GM23338 (cell line): ENCODE data around the gene LNPEP. TPM values are rescaled to one million over a fixed set of nuclear protein-coding genes. Genes with fewer than 3 reads are reported as not detected.

Source experiments
- ATAC-seq: fragments of 200-7000 bp; cut with Tn5 transposase; 3 replicates; pipeline ENCODE4 v1.9.1; 2020
- DNase-seq: peaks from one replicate; pipeline ENCODE4 v3.0.0-alpha.2; 2015; ENCODE audit warnings: low spot score
- H2AFZ ChIP-seq: fragments of 200-600 bp; sonication (generic); 2 replicates; pipeline ENCODE4 v1.8.0; 2016; ENCODE audit warnings: antibody characterized with exemption, mild to moderate bottlenecking, moderate library complexity
- H3F3A ChIP-seq: fragments of 200-600 bp; sonication (generic); replicated peaks from 2 replicates; pipeline ENCODE4 v1.8.0; 2017; ENCODE audit warnings: antibody characterized with exemption, mixed run types, low read depth
- H3K27ac ChIP-seq: fragments of 200-600 bp; sonication (generic); 2 replicates; pipeline ENCODE4 v1.6.1; 2016; ENCODE audit warnings: low read depth
- H3K27me3 ChIP-seq: fragments of 200-600 bp; sonication (generic); 2 replicates; pipeline ENCODE4 v1.8.0; 2016; ENCODE audit warnings: mild to moderate bottlenecking, mixed run types, moderate library complexity; ENCODE audit not compliant: insufficient read depth
- H3K36me3 ChIP-seq: fragments of 200-600 bp; sonication (generic); 2 replicates; pipeline ENCODE4 v1.8.0; 2016; ENCODE audit warnings: mild to moderate bottlenecking; ENCODE audit not compliant: insufficient read depth
- H3K4me1 ChIP-seq: fragments of 200-600 bp; sonication (generic); 2 replicates; pipeline ENCODE4 v1.8.0; 2016; ENCODE audit warnings: mild to moderate bottlenecking, moderate library complexity; ENCODE audit not compliant: insufficient read depth
- H3K4me2 ChIP-seq: fragments of 200-600 bp; sonication (generic); 2 replicates; pipeline ENCODE4 v1.7.1; 2017; ENCODE audit warnings: mixed run types
- H3K4me3 ChIP-seq: fragments of 200-600 bp; sonication (generic); 2 replicates; pipeline ENCODE4 v1.6.1; 2016; ENCODE audit warnings: mixed run types
- H3K79me2 ChIP-seq: fragments of 200-600 bp; sonication (generic); replicated peaks from 2 replicates; pipeline ENCODE4 v1.8.0; 2017; ENCODE audit warnings: mild to moderate bottlenecking; ENCODE audit not compliant: insufficient read depth
- H3K9me2 ChIP-seq: fragments of 200-600 bp; sonication (generic); 2 replicates; pipeline ENCODE4 v1.8.0; 2017; ENCODE audit not compliant: insufficient read depth
- H4K20me1 ChIP-seq: fragments of 200-600 bp; sonication (generic); replicated peaks from 2 replicates; pipeline ENCODE4 v1.8.0; 2017; ENCODE audit warnings: mild to moderate bottlenecking; ENCODE audit not compliant: insufficient read depth
- H3K27ac Mint-ChIP-seq: 2 replicates; pipeline ENCODE4 v1.8.0; 2020; ENCODE audit warnings: inconsistent platforms, mild to moderate bottlenecking, moderate library complexity, mixed read lengths
- H3K27me3 Mint-ChIP-seq: 3 replicates; pipeline ENCODE4 v1.8.0; 2022; ENCODE audit warnings: low read depth, mild to moderate bottlenecking, moderate library complexity, mixed read lengths, inconsistent platforms; ENCODE audit not compliant: insufficient read depth, poor library complexity
- H3K36me3 Mint-ChIP-seq: 3 replicates; pipeline ENCODE4 v1.8.0; 2021; ENCODE audit warnings: low read depth, mild to moderate bottlenecking, inconsistent platforms, moderate library complexity, mixed read lengths
- H3K4me1 Mint-ChIP-seq: 3 replicates; pipeline ENCODE4 v1.8.0; 2020; ENCODE audit warnings: mild to moderate bottlenecking, inconsistent platforms, mixed read lengths
- H3K4me3 Mint-ChIP-seq: 3 replicates; pipeline ENCODE4 v1.8.0; 2021; ENCODE audit warnings: moderate library complexity, mild to moderate bottlenecking, inconsistent platforms, mixed read lengths
- H3K9me3 Mint-ChIP-seq: 3 replicates; pipeline ENCODE4 v1.8.0; 2020; ENCODE audit warnings: moderate library complexity, mild to moderate bottlenecking, inconsistent platforms, mixed read lengths
- CTCF ChIP-seq, 2 experiments: fragments of 200-600 bp in 1 of 2; sonication (generic) in 1 of 2; conservative IDR thresholded peaks; 2 replicates each; pipeline versions ENCODE4 v1.5.1 to v1.6.1; 2016 to 2017; ENCODE audit warnings: antibody characterized with exemption in 2 of 2, low read depth in 2 of 2, mild to moderate bottlenecking in 2 of 2, moderate library complexity in 1 of 2
- ETS1 ChIP-seq: IDR thresholded peaks from 2 replicates; pipeline ENCODE4 v1.6.1; 2016; ENCODE audit warnings: antibody characterized with exemption
- EZH2 ChIP-seq: fragments of 200-600 bp; sonication (generic); IDR thresholded peaks from one replicate; pipeline ENCODE4 v1.8.0; 2017; ENCODE audit warnings: antibody characterized with exemption, mild to moderate bottlenecking, low read depth; ENCODE audit not compliant: unreplicated experiment
- EZH2phosphoT487 ChIP-seq: fragments of 200-600 bp; sonication (generic); IDR thresholded peaks from one replicate; pipeline ENCODE4 v1.8.1; 2018; ENCODE audit warnings: antibody characterized with exemption; ENCODE audit not compliant: unreplicated experiment
- JUNB ChIP-seq: IDR thresholded peaks from one replicate; pipeline ENCODE4 v1.6.1; 2016; ENCODE audit warnings: antibody characterized with exemption; ENCODE audit not compliant: unreplicated experiment
- NANOG ChIP-seq: IDR thresholded peaks from 2 replicates; pipeline ENCODE4 v1.6.1; 2016; ENCODE audit warnings: antibody characterized with exemption, borderline replicate concordance
- POLR2AphosphoS5 ChIP-seq: IDR thresholded peaks from 2 replicates; pipeline ENCODE4 v1.6.1; 2016; ENCODE audit warnings: antibody characterized with exemption, low read depth
- REST ChIP-seq: IDR thresholded peaks from one replicate; pipeline ENCODE4 v1.6.1; 2018; ENCODE audit warnings: antibody characterized with exemption; ENCODE audit not compliant: unreplicated experiment
- STAT1 ChIP-seq: IDR thresholded peaks from one replicate; pipeline ENCODE4 v1.6.1; 2016; ENCODE audit warnings: antibody characterized with exemption; ENCODE audit not compliant: unreplicated experiment
- ZNF114 ChIP-seq: fragments of 250-450 bp; sonication (Bioruptor Pico); IDR thresholded peaks from 2 replicates; pipeline ENCODE4 v1.5.0; 2020; ENCODE audit warnings: mild to moderate bottlenecking, moderate library complexity
- ZNF331 ChIP-seq: fragments of 250-450 bp; sonication (Bioruptor Pico); IDR thresholded peaks from 2 replicates; pipeline ENCODE4 v1.5.0; 2020; ENCODE audit warnings: low read depth, mild to moderate bottlenecking, moderate library complexity
- ZNF462 ChIP-seq: fragments of 250-450 bp; sonication (Bioruptor Pico); IDR thresholded peaks from 2 replicates; pipeline ENCODE4 v1.5.0; 2020; ENCODE audit warnings: mild to moderate bottlenecking, moderate library complexity
- polyA plus RNA-seq: library from polyadenylated mRNA; unstranded; fragments of >200 nt; fragmentation: Nextera tagmentation; extraction: Ambion mirVana; gene quantifications from 2 replicates; pipeline ENCODE4 v1.2.1, GENCODE V29; 2016
- total RNA-seq: library from RNA; depleted of rRNA; stranded (reverse); fragments of >200 nt; shearing (Covaris generic); gene quantifications from 2 replicates; pipeline ENCODE4 v1.2.3, GENCODE V29; 2014

LNPEP gene
- total and polyA plus RNA-seq, 2 experiments from 2014 or later, result 1.2 to 8.3 TPM

GRCh38 chr5:96969366-96969765 is 33.5 kb downstream of the LNPEP start:
- Histone ChIP-seq H3K27me3 (no peaks in the 10 kb centered on the region), H3F3A (no peaks in the 10 kb centered on the region), H4K20me1 (no peaks in the 10 kb centered on the region; the same call in 1 of the 2 replicates), H3K79me2 (no peaks in the 10 kb centered on the region), H3K4me1 (no peaks in the 10 kb centered on the region; the same call in none of the 2 replicates), H3K4me3 (no peak overlapping the region), H3K36me3 (no peaks in the 10 kb centered on the region), H3K4me2 (no peak overlapping the region), H3K27ac (no peak overlapping the region), H3K9me2 (no peaks in the 10 kb centered on the region), H2AFZ (no peak overlapping the region)
- Mint-ChIP-seq H3K36me3 (no peaks in the 10 kb centered on the region), H3K27me3 (peaks cover 2% of the 10 kb centered on the region), H3K4me3 (no peak overlapping the region), H3K27ac (no peak overlapping the region), H3K4me1 (peaks cover 12% of the 10 kb centered on the region), H3K9me3 (no peaks in the 10 kb centered on the region)
- no peak for ATAC-seq
- no peak for TF ChIP-seq ETS1
- no peak for TF ChIP-seq ZNF462
- TF ChIP-seq ZNF114, result no peak
- no peak for TF ChIP-seq REST
- no peak for TF ChIP-seq EZH2phosphoT487
- TF ChIP-seq POLR2AphosphoS5, result no peak
- no peak for TF ChIP-seq NANOG
- no peak for TF ChIP-seq EZH2
- TF ChIP-seq ZNF331 (CRISPR knock-in tag), result no peak
- no peak for TF ChIP-seq JUNB
- TF ChIP-seq CTCF (conservative IDR thresholded peaks at IDR 0.05; ENCODE audit: low read depth in 2 of 2), result no peak
- no peak for TF ChIP-seq STAT1
- no peak for DNase-seq
